ENCODE measurements around the gene ATRN.

Gene ATRN

GRCh38 chr20:3667434-3668037 is 196.7 kb downstream of the ATRN start:
- no peaks in the 10 kb centered on the region for H3K36me3 ChIP-seq (ENCODE audit: insufficient read depth, low read length)
- no peaks in the 10 kb centered on the region for H4K20me1 ChIP-seq (ENCODE audit: insufficient read depth, low read length)
- H3K9ac ChIP-seq (ENCODE audit: low read length) = no peak overlapping the region
- H3K4me1 ChIP-seq (ENCODE audit: insufficient read depth, low read length, severe bottlenecking) = no peaks in the 10 kb centered on the region
- H3K9me2 ChIP-seq (ENCODE audit: low read depth, low read length) = no peaks in the 10 kb centered on the region
- no peak overlapping the region for H3K4me2 ChIP-seq (ENCODE audit: low read length)
- H3K79me2 ChIP-seq (ENCODE audit: insufficient read depth, low read length) = no peaks in the 10 kb centered on the region
- H3K27ac ChIP-seq (ENCODE audit: low read depth, low read length, poor library complexity, severe bottlenecking) = no peak overlapping the region
- no peak overlapping the region for H2AFZ ChIP-seq (ENCODE audit: low read length)
- TF ChIP-seq CTCF (IDR thresholded peaks at IDR 0.05; ENCODE audit: low read length) = no peak
- H3F3A ChIP-seq (ENCODE audit: insufficient read depth, low read length) = no peaks in the 10 kb centered on the region
- H3K27me3 ChIP-seq (ENCODE audit: insufficient read depth, low read length) = 0 out of 2 replicates have a peak, but pooled peaks cover 4% of the 10 kb centered on the region
- no peaks in the 10 kb centered on the region for H3K9me3 ChIP-seq (ENCODE audit: low read length)
- no peak overlapping the region for H3K4me3 ChIP-seq (ENCODE audit: low read depth, low read length, poor library complexity, severe bottlenecking)

- TF ChIP-seq CTCF (IDR thresholded peaks at IDR 0.05; ENCODE audit: low read length) (no peak), EZH2 (IDR thresholded peaks at IDR 0.05; ENCODE audit: borderline replicate concordance, low read length) (no peak)
- no peak overlapping the region for H2AFZ ChIP-seq (ENCODE audit: low read length)
- no peaks in the 10 kb centered on the region for H3K36me3 ChIP-seq (ENCODE audit: insufficient read depth, low read length)
- H3K9me2 ChIP-seq (ENCODE audit: low read depth, low read length) = no peaks in the 10 kb centered on the region
- H3K9me3 ChIP-seq (ENCODE audit: low read length) = no peaks in the 10 kb centered on the region
- no peaks in the 10 kb centered on the region for H3K79me2 ChIP-seq (ENCODE audit: insufficient read depth, low read length)
- H4K20me1 ChIP-seq (ENCODE audit: insufficient read depth, low read length) = no peaks in the 10 kb centered on the region
- no peak overlapping the region for H3K4me2 ChIP-seq (ENCODE audit: low read length)
- H3K4me3 ChIP-seq (ENCODE audit: low read depth, low read length, poor library complexity, severe bottlenecking) = no peak overlapping the region
- no peak overlapping the region for H3K9ac ChIP-seq (ENCODE audit: low read length)
- H3F3A ChIP-seq (ENCODE audit: insufficient read depth, low read length) = no peaks in the 10 kb centered on the region
- H3K4me1 ChIP-seq (ENCODE audit: insufficient read depth, low read length, severe bottlenecking) = no peaks in the 10 kb centered on the region
- no peak overlapping the region for H3K27ac ChIP-seq (ENCODE audit: low read depth, low read length, poor library complexity, severe bottlenecking)
- 0 out of 2 replicates have a peak, but pooled peaks cover 4% of the 10 kb centered on the region for H3K27me3 ChIP-seq (ENCODE audit: insufficient read depth, low read length)
Measured at GRCh38 chr20:3669710-3670367, 199.0 kb downstream of the ATRN start.

GRCh38 chr20:3670511-3670910 is 199.7 kb downstream of the ATRN start:
- Histone ChIP-seq H3K9me3 (ENCODE audit: low read length) (no peaks in the 10 kb centered on the region), H4K20me1 (ENCODE audit: insufficient read depth, low read length) (no peaks in the 10 kb centered on the region), H3K4me1 (ENCODE audit: insufficient read depth, low read length, severe bottlenecking) (no peaks in the 10 kb centered on the region), H3K36me3 (ENCODE audit: insufficient read depth, low read length) (no peaks in the 10 kb centered on the region), H3K9ac (ENCODE audit: low read length) (no peak overlapping the region), H3K4me2 (ENCODE audit: low read length) (no peak overlapping the region), H3F3A (ENCODE audit: insufficient read depth, low read length) (no peaks in the 10 kb centered on the region), H3K27me3 (ENCODE audit: insufficient read depth, low read length) (0 out of 2 replicates have a peak, but pooled peaks cover 4% of the 10 kb centered on the region), H3K9me2 (ENCODE audit: low read depth, low read length) (no peaks in the 10 kb centered on the region), H2AFZ (ENCODE audit: low read length) (no peak overlapping the region), H3K4me3 (ENCODE audit: low read depth, low read length, poor library complexity, severe bottlenecking) (no peak overlapping the region), H3K79me2 (ENCODE audit: insufficient read depth, low read length) (no peaks in the 10 kb centered on the region), H3K27ac (ENCODE audit: low read depth, low read length, poor library complexity, severe bottlenecking) (no peak overlapping the region)
- TF ChIP-seq EZH2 (IDR thresholded peaks at IDR 0.05; ENCODE audit: borderline replicate concordance, low read length) (no peak), CTCF (IDR thresholded peaks at IDR 0.05; ENCODE audit: low read length) (no peak)

All from OCI-LY1 (cell line).